HG03378 (cell line): Measurements from ENCODE around the gene RCAN1.
"Not testable (repeated sequence)": the region's sequence is repeated elsewhere in the genome, so short reads cannot be mapped to it uniquely, and the experiment has no call there.

Experiments used
- ATAC-seq: cut with Tn5 transposase; IDR thresholded peaks from one replicate; pipeline ENCODE4 v1.9.1; 2021; ENCODE audit warnings: mild to moderate bottlenecking, moderate library complexity; ENCODE audit not compliant: unreplicated experiment

Gene RCAN1

DNA sequence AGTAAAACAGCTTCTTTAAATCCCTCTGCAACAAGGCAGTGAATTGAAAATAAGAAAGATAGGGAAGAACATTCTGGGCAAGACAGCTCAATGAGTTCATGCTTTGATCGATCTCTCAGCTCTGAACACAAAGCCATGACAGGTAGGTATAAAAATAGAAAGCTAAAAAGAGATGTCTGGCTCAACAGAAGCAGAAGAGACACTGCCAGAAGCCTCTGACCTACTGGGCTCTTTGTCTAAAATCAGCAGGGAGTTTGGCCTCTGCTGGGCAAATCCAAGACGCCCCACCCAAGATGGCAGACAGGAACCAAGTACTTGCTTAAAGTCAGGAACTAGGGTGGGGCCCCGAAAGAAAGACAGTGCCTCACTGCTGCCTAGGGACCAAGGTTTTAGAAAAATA, 147.6 kb downstream of the RCAN1 start:
- ATAC-seq: not testable (repeated sequence)
